Fibroblast of pulmonary artery (primary cell): Measurements from ENCODE around the gene ACTL8.

Experiments
- DNase-seq: peaks from one replicate; pipeline ENCODE4 v3.0.0-alpha.2; 2010; ENCODE audit warnings: low read depth
- H3K4me3 ChIP-seq: replicated peaks from 2 replicates; pipeline ENCODE4 v1.5.1; 2011; ENCODE audit warnings: low read depth, mild to moderate bottlenecking, control low read depth, low read length, moderate library complexity
- TF ChIP-seq, protein P1 (sequence below): IDR thresholded peaks from 2 replicates; pipeline ENCODE4 v1.5.1; 2011; ENCODE audit warnings: mild to moderate bottlenecking, control low read depth, low read length, inconsistent platforms; ENCODE audit errors: missing control alignments

Gene ACTL8

DNA sequence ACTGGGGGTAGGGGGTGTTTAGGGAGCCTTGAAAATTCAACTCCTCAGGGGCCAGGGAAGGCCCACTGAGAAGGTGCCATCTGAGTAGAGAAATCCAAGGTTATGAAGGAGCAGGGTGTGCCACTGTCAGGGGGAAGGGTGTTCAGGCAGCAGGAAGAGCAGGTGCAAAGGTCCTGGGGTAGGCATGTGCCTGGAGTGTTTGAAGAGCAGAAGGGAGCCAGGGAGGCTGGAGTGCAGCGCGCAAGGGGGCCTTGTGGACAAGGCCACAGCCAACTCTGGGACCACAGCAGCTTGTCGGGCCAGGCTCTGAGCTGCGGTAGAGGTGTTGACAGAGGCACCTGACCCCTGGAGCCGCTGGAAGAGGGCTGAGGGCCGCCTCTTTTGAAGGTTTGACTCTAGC lies 19.3 kb downstream of the ACTL8 start:
- TF ChIP-seq, protein P1, sequence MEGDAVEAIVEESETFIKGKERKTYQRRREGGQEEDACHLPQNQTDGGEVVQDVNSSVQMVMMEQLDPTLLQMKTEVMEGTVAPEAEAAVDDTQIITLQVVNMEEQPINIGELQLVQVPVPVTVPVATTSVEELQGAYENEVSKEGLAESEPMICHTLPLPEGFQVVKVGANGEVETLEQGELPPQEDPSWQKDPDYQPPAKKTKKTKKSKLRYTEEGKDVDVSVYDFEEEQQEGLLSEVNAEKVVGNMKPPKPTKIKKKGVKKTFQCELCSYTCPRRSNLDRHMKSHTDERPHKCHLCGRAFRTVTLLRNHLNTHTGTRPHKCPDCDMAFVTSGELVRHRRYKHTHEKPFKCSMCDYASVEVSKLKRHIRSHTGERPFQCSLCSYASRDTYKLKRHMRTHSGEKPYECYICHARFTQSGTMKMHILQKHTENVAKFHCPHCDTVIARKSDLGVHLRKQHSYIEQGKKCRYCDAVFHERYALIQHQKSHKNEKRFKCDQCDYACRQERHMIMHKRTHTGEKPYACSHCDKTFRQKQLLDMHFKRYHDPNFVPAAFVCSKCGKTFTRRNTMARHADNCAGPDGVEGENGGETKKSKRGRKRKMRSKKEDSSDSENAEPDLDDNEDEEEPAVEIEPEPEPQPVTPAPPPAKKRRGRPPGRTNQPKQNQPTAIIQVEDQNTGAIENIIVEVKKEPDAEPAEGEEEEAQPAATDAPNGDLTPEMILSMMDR: no peak
- DNase-seq: no peak
- H3K4me3 ChIP-seq: no peak overlapping the region

- H3K4me3 ChIP-seq: no peak overlapping the region
- TF ChIP-seq, protein P1: no peak
Observed at GRCh38 chr1:17775796-17776195, 20.7 kb downstream of the ACTL8 start.

GRCh38 chr1:17776426-17776825 lies 21.3 kb downstream of the ACTL8 start:
- TF ChIP-seq, protein P1: no peak
- no peak for DNase-seq
- H3K4me3 ChIP-seq: no peak overlapping the region

More at GRCh38 chr1:17775796-17776195, 20.7 kb downstream of the ACTL8 start:
- DNase-seq: no peak

DNA sequence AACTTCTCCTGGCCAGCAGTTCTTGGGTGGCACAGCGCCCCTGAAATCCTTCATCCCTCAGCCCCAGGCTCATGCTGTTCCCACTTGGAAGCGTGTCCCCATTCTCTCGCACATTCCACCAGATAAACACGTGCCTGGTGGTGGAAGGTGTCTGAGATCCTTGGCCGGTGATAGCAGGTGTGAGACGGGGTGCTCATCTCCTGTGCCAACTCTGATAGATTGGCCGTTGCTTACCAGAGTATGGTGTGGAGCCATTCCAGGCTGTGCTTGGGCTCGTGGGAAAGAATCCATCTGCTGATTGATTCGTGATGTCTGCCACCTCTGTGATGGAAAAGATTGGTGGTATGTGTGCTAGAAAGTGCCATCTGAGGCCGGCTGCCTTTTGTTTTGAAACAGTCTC lies 22.2 kb downstream of the ACTL8 start:
- no peak overlapping the region for H3K4me3 ChIP-seq
- DNase-seq: no peak
- TF ChIP-seq, protein P1: no peak

GRCh38 chr1:17777818-17778217 lies 22.7 kb downstream of the ACTL8 start:
- H3K4me3 ChIP-seq: no peak overlapping the region
- DNase-seq: no peak
- TF ChIP-seq, protein P1: no peak

- H3K4me3 ChIP-seq: no peak overlapping the region
- TF ChIP-seq, protein P1: no peak
- DNase-seq: no peak
Observed at GRCh38 chr1:17780916-17781315, 25.8 kb downstream of the ACTL8 start.

- no peak overlapping the region for H3K4me3 ChIP-seq
- TF ChIP-seq, protein P1: no peak
- DNase-seq: no peak
Observed at GRCh38 chr1:17789926-17790325, 34.8 kb downstream of the ACTL8 start.
